H9 (cell line): ENCODE results near the gene CALML5. TPM values are rescaled to one million over a fixed set of nuclear protein-coding genes. Genes with fewer than 3 reads are reported as not detected.

Source experiments
- DNase-seq: peaks from one replicate; pipeline ENCODE4 v3.0.0-alpha.2; 2017
- H2AFZ ChIP-seq: one replicate; pipeline ENCODE4 v1.6.1; 2013; ENCODE audit warnings: mild to moderate bottlenecking, low read length, control low read depth, moderate library complexity
- H2AK5ac ChIP-seq: 2 replicates; pipeline ENCODE4 v1.6.1; 2013; ENCODE audit warnings: low read length, control low read depth, mixed read lengths; ENCODE audit not compliant: insufficient read length
- H2BK120ac ChIP-seq: one replicate; pipeline ENCODE4 v1.6.1; 2013; ENCODE audit warnings: low read depth, mild to moderate bottlenecking, low read length, control low read depth, inconsistent platforms; ENCODE audit not compliant: poor library complexity, severe bottlenecking
- H2BK12ac ChIP-seq: 2 replicates; pipeline ENCODE4 v1.6.1; 2013; ENCODE audit warnings: low read length, control low read depth, mixed read lengths, low read depth; ENCODE audit not compliant: insufficient read length
- H2BK15ac ChIP-seq: 2 replicates; pipeline ENCODE4 v1.6.1; 2013; ENCODE audit warnings: low read depth, low read length, control low read depth
- H2BK20ac ChIP-seq: one replicate; pipeline ENCODE4 v1.6.1; 2013; ENCODE audit warnings: low read depth, mild to moderate bottlenecking, low read length, control low read depth, inconsistent platforms; ENCODE audit not compliant: poor library complexity, severe bottlenecking
- H2BK5ac ChIP-seq: 2 replicates; pipeline ENCODE4 v1.6.1; 2013; ENCODE audit warnings: low read length, control low read depth, mixed read lengths; ENCODE audit not compliant: insufficient read length
- H3K14ac ChIP-seq: 2 replicates; pipeline ENCODE4 v1.6.1; 2013; ENCODE audit warnings: low read length, control low read depth; ENCODE audit not compliant: insufficient read depth
- H3K18ac ChIP-seq: 2 replicates; pipeline ENCODE4 v1.6.1; 2013; ENCODE audit warnings: low read depth, mild to moderate bottlenecking, mixed read lengths, low read length, control low read depth; ENCODE audit not compliant: insufficient read length
- H3K23ac ChIP-seq: 2 replicates; pipeline ENCODE4 v1.6.1; 2013; ENCODE audit warnings: low read length, control low read depth, mixed read lengths, low read depth; ENCODE audit not compliant: insufficient read length
- H3K23me2 ChIP-seq: 2 replicates; pipeline ENCODE4 v1.6.1; 2013; ENCODE audit warnings: low read depth, mild to moderate bottlenecking, mixed read lengths, low read length, control low read depth; ENCODE audit not compliant: insufficient read length, poor library complexity, severe bottlenecking
- H3K27ac ChIP-seq: 2 replicates; pipeline ENCODE4 v1.5.1; 2013; ENCODE audit warnings: low read length, control low read depth, mixed read lengths, low read depth; ENCODE audit not compliant: insufficient read length
- H3K27me3 ChIP-seq: 2 replicates; pipeline ENCODE4 v1.6.1; 2013; ENCODE audit warnings: low read length, control low read depth, inconsistent platforms; ENCODE audit not compliant: insufficient read depth
- H3K4ac ChIP-seq: 2 replicates; pipeline ENCODE4 v1.6.1; 2013; ENCODE audit warnings: low read depth, mild to moderate bottlenecking, control low read depth, inconsistent platforms, low read length, moderate library complexity
- H3K4me1 ChIP-seq: 2 replicates; pipeline ENCODE4 v1.6.1; 2013; ENCODE audit warnings: low read length, control low read depth, inconsistent platforms; ENCODE audit not compliant: insufficient read depth
- H3K4me2 ChIP-seq: 2 replicates; pipeline ENCODE4 v1.6.1; 2013; ENCODE audit warnings: low read length, control low read depth, mixed read lengths; ENCODE audit not compliant: insufficient read length, insufficient read depth
- H3K56ac ChIP-seq: 2 replicates; pipeline ENCODE4 v1.6.1; 2013; ENCODE audit warnings: low read depth, mild to moderate bottlenecking, mixed read lengths, low read length, control low read depth; ENCODE audit not compliant: insufficient read length
- H3K79me1 ChIP-seq: 2 replicates; pipeline ENCODE4 v1.6.1; 2013; ENCODE audit warnings: low read depth, mild to moderate bottlenecking, moderate library complexity, low read length, control low read depth, inconsistent platforms; ENCODE audit not compliant: insufficient read depth, poor library complexity, severe bottlenecking
- H3K79me2 ChIP-seq: 2 replicates; pipeline ENCODE4 v1.6.1; 2013; ENCODE audit warnings: low read length, control low read depth, inconsistent platforms; ENCODE audit not compliant: insufficient read depth
- H3K9ac ChIP-seq: 2 replicates; pipeline ENCODE4 v1.6.1; 2013; ENCODE audit warnings: low read length, control low read depth, mixed read lengths; ENCODE audit not compliant: insufficient read length; ENCODE audit errors: extremely low read depth
- H3K9me3 ChIP-seq: one replicate; pipeline ENCODE4 v1.6.1; 2013; ENCODE audit warnings: low read depth, low read length, inconsistent platforms; ENCODE audit not compliant: control insufficient read depth
- H3T11ph ChIP-seq: one replicate; pipeline ENCODE4 v1.6.1; 2013; ENCODE audit warnings: mild to moderate bottlenecking, low read length, control low read depth, inconsistent platforms
- H4K20me1 ChIP-seq: one replicate; pipeline ENCODE4 v1.6.1; 2013; ENCODE audit not compliant: control insufficient read depth, insufficient read length, insufficient read depth
- H4K5ac ChIP-seq: 2 replicates; pipeline ENCODE4 v1.6.1; 2013; ENCODE audit warnings: low read depth, mild to moderate bottlenecking, mixed read lengths, low read length, control low read depth; ENCODE audit not compliant: insufficient read length
- H4K8ac ChIP-seq: replicated peaks from 2 replicates; pipeline ENCODE4 v1.6.1; 2013; ENCODE audit warnings: low read length, control low read depth, mixed read lengths, low read depth; ENCODE audit not compliant: insufficient read length
- H4K91ac ChIP-seq: 2 replicates; pipeline ENCODE4 v1.6.1; 2013; ENCODE audit warnings: low read depth, mild to moderate bottlenecking, moderate library complexity, mixed read lengths, low read length, control low read depth; ENCODE audit not compliant: insufficient read length
- H3K27ac Mint-ChIP-seq, 3 experiments: 2 replicates in 2 of 3; 3 replicates in 1 of 3; pipeline ENCODE4 v1.8.0; 2020 to 2021; ENCODE audit warnings: mixed read lengths in 3 of 3, mild to moderate bottlenecking in 1 of 3, moderate library complexity in 1 of 3
- H3K27me3 Mint-ChIP-seq: 2 replicates; pipeline ENCODE4 v1.8.0; 2021; ENCODE audit warnings: low read depth, mild to moderate bottlenecking, moderate library complexity, mixed read lengths
- H3K36me3 Mint-ChIP-seq, 3 experiments: 2 replicates in 2 of 3; 3 replicates in 1 of 3; pipeline ENCODE4 v1.8.0; 2020 to 2021; ENCODE audit warnings: low read depth in 3 of 3, mixed read lengths in 3 of 3; ENCODE audit not compliant: insufficient read depth in 1 of 3
- H3K4me1 Mint-ChIP-seq, 2 experiments: 2 replicates each; pipeline ENCODE4 v1.8.0; 2020; ENCODE audit warnings: mixed read lengths in 2 of 2
- H3K4me3 Mint-ChIP-seq, 2 experiments: 2 replicates in 1 of 2; 3 replicates in 1 of 2; pipeline ENCODE4 v1.8.0; 2020 to 2021; ENCODE audit warnings: mild to moderate bottlenecking in 2 of 2, mixed read lengths in 2 of 2, moderate library complexity in 1 of 2
- H3K9me3 Mint-ChIP-seq, 2 experiments: 2 replicates in 1 of 2; 3 replicates in 1 of 2; pipeline ENCODE4 v1.8.0; 2020; ENCODE audit warnings: mild to moderate bottlenecking in 2 of 2, mixed read lengths in 2 of 2, moderate library complexity in 1 of 2
- WGBS: extraction: QIAGEN DNeasy Blood & Tissue Kit; methylation state at CpG from one replicate; pipeline ENCODE4 v1.1.7; 2013; ENCODE audit warnings: missing lambda C conversion rate, low lambda C conversion rate, mixed read lengths; ENCODE audit not compliant: insufficient read length; ENCODE audit errors: extremely low coverage; 5-methylcytosine and 5-hydroxymethylcytosine counted together
- total RNA-seq: library from RNA; stranded (reverse); gene quantifications from 2 replicates; pipeline ENCODE4 v1.2.1, GENCODE V29; 2021
- TF ChIP-seq, protein P1 (sequence below): fragments of 200-600 bp; sonication (generic); conservative IDR thresholded peaks from 3 replicates; pipeline ENCODE4 v1.8.0; 2021; ENCODE audit warnings: antibody characterized with exemption, mild to moderate bottlenecking

Gene CALML5
- total RNA-seq, 1 experiment from 2014 or later = not detected

DNA sequence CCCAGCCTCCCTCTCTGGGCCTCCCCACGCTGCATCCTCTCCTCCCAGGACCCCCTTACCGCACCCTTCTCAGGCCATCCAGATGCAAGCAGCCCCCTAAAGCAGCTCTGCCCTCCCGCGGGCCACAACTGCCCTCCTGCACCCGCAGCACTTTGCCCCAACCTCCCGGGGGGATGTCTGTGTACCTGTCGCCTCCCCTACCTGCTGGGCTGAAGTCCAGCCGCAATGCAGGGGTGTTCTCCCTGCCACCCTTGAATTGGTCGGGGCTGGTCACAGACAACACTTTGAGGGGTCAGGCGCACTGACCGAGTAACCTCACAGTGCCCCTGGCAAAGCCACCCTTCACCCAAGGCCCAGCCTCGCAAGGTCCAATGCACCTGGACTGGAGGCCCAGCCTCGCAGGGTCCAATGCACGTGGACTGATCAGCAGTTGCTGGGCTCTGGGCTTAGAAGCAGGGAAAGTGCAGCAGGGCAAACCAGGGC, 8.3 kb upstream of the CALML5 start:
- H3K79me2 ChIP-seq = no peaks in the 10 kb centered on the region
- no peaks in the 10 kb centered on the region for H4K20me1 ChIP-seq
- no peak overlapping the region for H4K5ac ChIP-seq
- no peak overlapping the region for H3K9ac ChIP-seq
- H2BK5ac ChIP-seq = no peak overlapping the region
- H2BK20ac ChIP-seq = no peak overlapping the region
- no peak overlapping the region for H2BK15ac ChIP-seq
- no peaks in the 10 kb centered on the region for H3K27me3 ChIP-seq
- no peak overlapping the region for H4K8ac ChIP-seq
- H3K4ac ChIP-seq = no peak overlapping the region
- H3K27ac ChIP-seq = no peak overlapping the region
- H3K36me3 Mint-ChIP-seq = no peaks in the 10 kb centered on the region; a peak in 1 of 7 replicates
- no peaks in the 10 kb centered on the region for H3K23me2 ChIP-seq
- no peak overlapping the region for H3K56ac ChIP-seq
- peaks cover 7 to 16% of the 10 kb centered on the region in 2 experiments for H3K4me1 Mint-ChIP-seq
- no peak overlapping the region for H2BK12ac ChIP-seq
- no CpG with 5 or more reads among the region's 14 CpGs for WGBS
- no peak overlapping the region for H3K4me2 ChIP-seq
- H2AK5ac ChIP-seq = no peak overlapping the region
- no peak overlapping the region for H2AFZ ChIP-seq
- H3K4me3 Mint-ChIP-seq = no peak overlapping the region
- H2BK120ac ChIP-seq = no peak overlapping the region
- no peaks in the 10 kb centered on the region for H3K9me3 Mint-ChIP-seq
- H3K4me1 ChIP-seq = no peaks in the 10 kb centered on the region; the same call in 1 of the 2 replicates
- no peak for DNase-seq
- no peak overlapping the region for H4K91ac ChIP-seq
- H3K18ac ChIP-seq = no peak overlapping the region
- no peaks in the 10 kb centered on the region for H3K9me3 ChIP-seq
- no peaks in the 10 kb centered on the region for H3K79me1 ChIP-seq
- H3K27me3 Mint-ChIP-seq = peaks cover 2% of the 10 kb centered on the region
- no peak overlapping the region for H3K14ac ChIP-seq
- no peak overlapping the region for H3T11ph ChIP-seq
- no peak overlapping the region for H3K27ac Mint-ChIP-seq
- no peak overlapping the region for H3K23ac ChIP-seq
- TF ChIP-seq, protein P1, sequence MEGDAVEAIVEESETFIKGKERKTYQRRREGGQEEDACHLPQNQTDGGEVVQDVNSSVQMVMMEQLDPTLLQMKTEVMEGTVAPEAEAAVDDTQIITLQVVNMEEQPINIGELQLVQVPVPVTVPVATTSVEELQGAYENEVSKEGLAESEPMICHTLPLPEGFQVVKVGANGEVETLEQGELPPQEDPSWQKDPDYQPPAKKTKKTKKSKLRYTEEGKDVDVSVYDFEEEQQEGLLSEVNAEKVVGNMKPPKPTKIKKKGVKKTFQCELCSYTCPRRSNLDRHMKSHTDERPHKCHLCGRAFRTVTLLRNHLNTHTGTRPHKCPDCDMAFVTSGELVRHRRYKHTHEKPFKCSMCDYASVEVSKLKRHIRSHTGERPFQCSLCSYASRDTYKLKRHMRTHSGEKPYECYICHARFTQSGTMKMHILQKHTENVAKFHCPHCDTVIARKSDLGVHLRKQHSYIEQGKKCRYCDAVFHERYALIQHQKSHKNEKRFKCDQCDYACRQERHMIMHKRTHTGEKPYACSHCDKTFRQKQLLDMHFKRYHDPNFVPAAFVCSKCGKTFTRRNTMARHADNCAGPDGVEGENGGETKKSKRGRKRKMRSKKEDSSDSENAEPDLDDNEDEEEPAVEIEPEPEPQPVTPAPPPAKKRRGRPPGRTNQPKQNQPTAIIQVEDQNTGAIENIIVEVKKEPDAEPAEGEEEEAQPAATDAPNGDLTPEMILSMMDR = no peak
